DOHH2 (cell line): Measurements from ENCODE around the gene SNU13.
"Not testable (repeated sequence)": the region's sequence is repeated elsewhere in the genome, so short reads cannot be mapped to it uniquely, and the experiment has no call there.

Experiments
- H3F3A ChIP-seq: fragments of 200-600 bp; sonication (generic), shearing (Covaris generic); 2 replicates; pipeline ENCODE4 v1.6.0; 2016; ENCODE audit warnings: antibody characterized with exemption, mild to moderate bottlenecking; ENCODE audit not compliant: control insufficient read depth, insufficient read depth
- H3K27ac ChIP-seq: fragments of 200-600 bp; sonication (generic); 2 replicates; pipeline ENCODE4 v1.5.1; 2014; ENCODE audit warnings: low read depth, mild to moderate bottlenecking, low read length, moderate library complexity
- H3K27me3 ChIP-seq: fragments of 200-600 bp; sonication (generic); 2 replicates; pipeline ENCODE4 v1.6.1; 2014; ENCODE audit warnings: mild to moderate bottlenecking, low read length, mixed read lengths; ENCODE audit not compliant: control insufficient read depth
- H3K36me3 ChIP-seq: fragments of 200-600 bp; sonication (generic); 2 replicates; pipeline ENCODE4 v1.6.1; 2014; ENCODE audit warnings: mild to moderate bottlenecking, low read length, moderate library complexity, mixed read lengths; ENCODE audit not compliant: control insufficient read depth
- H3K4me1 ChIP-seq: fragments of 200-600 bp; sonication (generic); 2 replicates; pipeline ENCODE4 v1.6.1; 2014; ENCODE audit warnings: mild to moderate bottlenecking, low read length, mixed read lengths; ENCODE audit not compliant: control insufficient read depth
- H3K4me2 ChIP-seq: fragments of 200-600 bp; sonication (generic); 2 replicates; pipeline ENCODE4 v1.6.0; 2014; ENCODE audit warnings: mild to moderate bottlenecking, low read length, moderate library complexity
- H3K4me3 ChIP-seq: fragments of 200-600 bp; sonication (generic); 2 replicates; pipeline ENCODE4 v1.5.1; 2014; ENCODE audit warnings: mild to moderate bottlenecking, low read length, mixed read lengths
- H3K79me2 ChIP-seq: fragments of 200-600 bp; sonication (generic); 2 replicates; pipeline ENCODE4 v1.6.1; 2014; ENCODE audit warnings: mild to moderate bottlenecking, low read length, mixed read lengths; ENCODE audit not compliant: control insufficient read depth
- H3K9me2 ChIP-seq: fragments of 200-600 bp; sonication (generic); replicated peaks from 2 replicates; pipeline ENCODE4 v1.6.1; 2014; ENCODE audit warnings: mild to moderate bottlenecking, low read length, mixed read lengths; ENCODE audit not compliant: control insufficient read depth
- H3K9me3 ChIP-seq: fragments of 200-600 bp; sonication (generic); 2 replicates; pipeline ENCODE4 v1.6.1; 2014; ENCODE audit warnings: antibody characterized with exemption, low read length, mixed read lengths; ENCODE audit not compliant: control insufficient read depth, insufficient read depth
- H4K20me1 ChIP-seq: fragments of 200-600 bp; sonication (generic); 2 replicates; pipeline ENCODE4 v1.6.0; 2014; ENCODE audit warnings: low read depth, mild to moderate bottlenecking, antibody characterized with exemption, low read length, moderate library complexity; ENCODE audit not compliant: control insufficient read depth, insufficient read depth
- CTCF ChIP-seq: fragments of 200-600 bp; sonication (generic); IDR thresholded peaks from one replicate; pipeline ENCODE4 v1.5.1; 2014; ENCODE audit warnings: antibody characterized with exemption, mild to moderate bottlenecking, low read depth, low read length; ENCODE audit not compliant: poor library complexity, severe bottlenecking
- EZH2phosphoT487 ChIP-seq: fragments of 200-600 bp; sonication (generic); IDR thresholded peaks from 2 replicates; pipeline ENCODE4 v1.6.1; 2017; ENCODE audit warnings: borderline replicate concordance, mild to moderate bottlenecking, antibody characterized with exemption, low read length, moderate library complexity, mixed read lengths

The SNU13 gene

DNA sequence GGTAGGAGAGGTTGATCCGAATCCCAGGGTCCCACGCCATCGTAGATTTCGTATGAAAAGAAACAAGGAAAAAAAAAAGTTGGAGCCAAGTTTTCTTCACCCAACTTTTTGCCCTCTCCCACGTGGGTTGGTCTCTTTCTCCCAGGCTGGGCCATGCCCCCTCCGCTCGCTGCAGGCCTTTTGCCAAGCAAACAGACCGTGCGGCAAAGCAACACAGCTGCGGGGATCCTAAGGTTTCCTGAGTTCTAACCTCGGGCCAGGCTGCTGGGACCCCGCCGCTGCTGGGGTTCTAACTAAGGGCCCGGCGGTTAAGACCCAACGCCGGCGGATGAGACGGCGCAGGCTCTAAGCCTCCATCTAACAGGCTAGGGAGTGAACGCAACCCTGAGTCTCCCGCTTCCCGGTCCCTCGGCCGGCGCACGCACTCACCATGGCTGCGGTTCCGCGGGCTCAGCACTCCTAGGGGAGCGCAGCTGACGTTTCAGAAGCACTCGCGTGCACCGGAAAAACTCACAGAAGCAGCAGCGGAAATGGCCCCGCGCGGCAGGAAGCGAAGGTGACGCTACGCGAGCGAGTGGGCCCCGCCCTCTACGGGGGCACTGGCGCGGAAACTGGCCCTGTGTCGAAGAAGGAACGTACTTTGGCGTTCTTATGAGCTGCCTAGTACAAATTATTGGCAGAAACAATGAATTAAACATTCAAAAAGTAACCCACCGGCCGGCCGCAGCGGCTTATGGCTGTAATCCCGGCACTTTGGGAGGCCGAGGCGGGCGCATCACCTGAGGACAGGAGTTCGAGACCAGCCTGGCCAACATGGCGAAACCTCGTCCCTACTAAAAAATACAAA lies at the start of gene SNU13:
TSS of gene SNU13 (minus strand) at position 503 of the 847 bp plus-strand sequence. CDS start at position 432, 71 bp downstream.
- Histone ChIP-seq H4K20me1 (peaks cover 3% of the 10 kb centered on the region; the same call in 1 of the 2 replicates), H3K4me1 (peaks cover 32% of the 10 kb centered on the region), H3F3A (peaks cover 13% of the 10 kb centered on the region), H3K27me3 (no peaks in the 10 kb centered on the region), H3K9me2 (no peaks in the 10 kb centered on the region), H3K4me2 (peak within 1 kb of the TSS; percentile 86), H3K36me3 (peaks cover 15% of the 10 kb centered on the region), H3K9me3 (no peaks in the 10 kb centered on the region), H3K79me2 (peaks cover 61% of the 10 kb centered on the region), H3K4me3 (peak within 1 kb of the TSS; percentile 87), H3K27ac (peak within 1 kb of the TSS; percentile 79)
- TF ChIP-seq EZH2phosphoT487 = no peak
- no peak for TF ChIP-seq CTCF

GRCh38 chr22:41733241-41733640 lies 44.6 kb upstream of the SNU13 start:
- H3K27me3 ChIP-seq, H3K79me2 ChIP-seq, H3K9me2 ChIP-seq, H3K36me3 ChIP-seq, H3K4me2 ChIP-seq, H3K4me3 ChIP-seq, H3K4me1 ChIP-seq, H3F3A ChIP-seq, H3K27ac ChIP-seq, H4K20me1 ChIP-seq, H3K9me3 ChIP-seq: not testable (repeated sequence)

GRCh38 chr22:41732096-41732772 lies 43.6 kb upstream of the SNU13 start:
- no peaks in the 10 kb centered on the region for H3F3A ChIP-seq
- no peaks in the 10 kb centered on the region for H3K79me2 ChIP-seq
- no peak overlapping the region for H3K27ac ChIP-seq
- no peak overlapping the region for H3K4me2 ChIP-seq
- no peaks in the 10 kb centered on the region for H4K20me1 ChIP-seq
- H3K9me2 ChIP-seq = no peaks in the 10 kb centered on the region
- peaks cover 2% of the 10 kb centered on the region for H3K27me3 ChIP-seq
- TF ChIP-seq EZH2phosphoT487 (no peak), CTCF (no peak)
- H3K36me3 ChIP-seq = no peaks in the 10 kb centered on the region
- H3K4me3 ChIP-seq = no peak overlapping the region
- no peaks in the 10 kb centered on the region for H3K4me1 ChIP-seq
- no peaks in the 10 kb centered on the region for H3K9me3 ChIP-seq

GRCh38 chr22:41731609-41732008 lies 42.9 kb upstream of the SNU13 start:
- H3K9me3 ChIP-seq = no peaks in the 10 kb centered on the region
- no peaks in the 10 kb centered on the region for H4K20me1 ChIP-seq
- H3K27ac ChIP-seq = no peak overlapping the region
- H3F3A ChIP-seq = no peaks in the 10 kb centered on the region
- no peak overlapping the region for H3K4me3 ChIP-seq
- no peaks in the 10 kb centered on the region for H3K4me1 ChIP-seq
- H3K9me2 ChIP-seq = no peaks in the 10 kb centered on the region
- H3K27me3 ChIP-seq = peaks cover 4% of the 10 kb centered on the region
- H3K4me2 ChIP-seq = no peak overlapping the region
- no peaks in the 10 kb centered on the region for H3K79me2 ChIP-seq
- H3K36me3 ChIP-seq = no peaks in the 10 kb centered on the region
- TF ChIP-seq CTCF (no peak), EZH2phosphoT487 (no peak)
